Peyer's patch (tissue), 4 donors: ENCODE results near the gene TFCP2.

Source experiments
- POLR2A ChIP-seq, 2 donors: fragments of 450-650 bp; IDR thresholded peaks; one replicate each; pipeline ENCODE4 v1.5.1; 2017; ENCODE audit warnings: antibody characterized with exemption in 2 of 2, mild to moderate bottlenecking in 2 of 2, moderate library complexity in 2 of 2
- TF ChIP-seq, protein P1 (sequence below), 6 experiments: fragments of 450-650 bp in 4 of 6; fragments of 200-600 bp in 2 of 6; sonication (generic) in 1 of 6; IDR thresholded peaks; one replicate each; pipeline ENCODE4 v1.5.1; 2017 to 2019; ENCODE audit warnings: antibody characterized with exemption in 6 of 6, mild to moderate bottlenecking in 3 of 6, moderate library complexity in 1 of 6

GRCh38 chr12:51187370-51187987 is 14.5 kb upstream of the TFCP2 start:
- TF ChIP-seq POLR2A (IDR thresholded peaks at IDR 0.05) = no peak
- TF ChIP-seq, protein P1, sequence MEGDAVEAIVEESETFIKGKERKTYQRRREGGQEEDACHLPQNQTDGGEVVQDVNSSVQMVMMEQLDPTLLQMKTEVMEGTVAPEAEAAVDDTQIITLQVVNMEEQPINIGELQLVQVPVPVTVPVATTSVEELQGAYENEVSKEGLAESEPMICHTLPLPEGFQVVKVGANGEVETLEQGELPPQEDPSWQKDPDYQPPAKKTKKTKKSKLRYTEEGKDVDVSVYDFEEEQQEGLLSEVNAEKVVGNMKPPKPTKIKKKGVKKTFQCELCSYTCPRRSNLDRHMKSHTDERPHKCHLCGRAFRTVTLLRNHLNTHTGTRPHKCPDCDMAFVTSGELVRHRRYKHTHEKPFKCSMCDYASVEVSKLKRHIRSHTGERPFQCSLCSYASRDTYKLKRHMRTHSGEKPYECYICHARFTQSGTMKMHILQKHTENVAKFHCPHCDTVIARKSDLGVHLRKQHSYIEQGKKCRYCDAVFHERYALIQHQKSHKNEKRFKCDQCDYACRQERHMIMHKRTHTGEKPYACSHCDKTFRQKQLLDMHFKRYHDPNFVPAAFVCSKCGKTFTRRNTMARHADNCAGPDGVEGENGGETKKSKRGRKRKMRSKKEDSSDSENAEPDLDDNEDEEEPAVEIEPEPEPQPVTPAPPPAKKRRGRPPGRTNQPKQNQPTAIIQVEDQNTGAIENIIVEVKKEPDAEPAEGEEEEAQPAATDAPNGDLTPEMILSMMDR (IDR thresholded peaks at IDR 0.05) = no peak
